Non-pigmented ciliary epithelial cell (primary cell): ENCODE results near the gene WDPCP.
"Not testable (repeated sequence)": the region's sequence is repeated elsewhere in the genome, so short reads cannot be mapped to it uniquely, and the experiment has no call there.

Experiments
- DNase-seq: peaks from one replicate; pipeline ENCODE4 v3.0.0-alpha.2; 2010; ENCODE audit warnings: low read depth

Gene WDPCP

GRCh38 chr2:63588385-63589147, at the start of gene WDPCP, which contains the start of gene MDH1:
Gene WDPCP, minus strand, starts transcription at chr2:63588477. Its CDS starts 206 bp downstream, at chr2:63588271.
Gene MDH1, plus strand, starts transcription at chr2:63588963. Its CDS starts 81 bp downstream, at chr2:63589044.
- DNase-seq: peak; percentile 100

- no peak for DNase-seq
Measured at GRCh38 chr2:63632382-63632781, 44.1 kb upstream of the WDPCP start.

- DNase-seq: no peak
Measured at GRCh38 chr2:63631501-63631900, 43.2 kb upstream of the WDPCP start.

GRCh38 chr2:63628403-63628942, 40.2 kb upstream of the WDPCP start:
- no peak for DNase-seq

- DNase-seq: no peak
Measured at GRCh38 chr2:63627866-63628265, 39.6 kb upstream of the WDPCP start.

GRCh38 chr2:63623763-63624162, 35.5 kb upstream of the WDPCP start:
- DNase-seq: not testable (repeated sequence)

- no peak for DNase-seq
Measured at GRCh38 chr2:63622751-63623150, 34.5 kb upstream of the WDPCP start.

GRCh38 chr2:63619328-63619727, 31.1 kb upstream of the WDPCP start:
- no peak for DNase-seq

- no peak for DNase-seq
Measured at GRCh38 chr2:63617366-63617765, 29.1 kb upstream of the WDPCP start.

GRCh38 chr2:63614983-63615945, 27.0 kb upstream of the WDPCP start:
- peak; percentile 22 for DNase-seq

- peak; percentile 47 for DNase-seq
Measured at GRCh38 chr2:63614448-63614968, 26.2 kb upstream of the WDPCP start.

GRCh38 chr2:63613391-63613901, 25.2 kb upstream of the WDPCP start:
- no peak for DNase-seq

GRCh38 chr2:63610525-63610924, 22.2 kb upstream of the WDPCP start:
- DNase-seq: no peak

GRCh38 chr2:63608865-63609264, 20.6 kb upstream of the WDPCP start:
- not testable (repeated sequence) for DNase-seq

- no peak for DNase-seq
Measured at GRCh38 chr2:63604666-63605065, 16.4 kb upstream of the WDPCP start.

GRCh38 chr2:63600881-63601460, 12.7 kb upstream of the WDPCP start:
- DNase-seq: no peak

GRCh38 chr2:63598981-63599380, 10.7 kb upstream of the WDPCP start:
- DNase-seq: no peak

GRCh38 chr2:63596401-63596883, 8.2 kb upstream of the WDPCP start:
- DNase-seq: no peak

GRCh38 chr2:63594660-63595059, 6.4 kb upstream of the WDPCP start:
- no peak for DNase-seq

- DNase-seq: no peak
Measured at GRCh38 chr2:63591566-63592175, 3.4 kb upstream of the WDPCP start.
